CD4-positive, alpha-beta T cell treated with Interleukin-17A for 1 hour (primary cell): ENCODE measurements around the gene HOXB3.
A peak's percentile ranks its signal among the peaks of the same experiment; 100 is the strongest.

Experiments
- DNase-seq: peaks from one replicate; pipeline ENCODE4 v3.0.0-alpha.2; 2020

The HOXB3 gene

DNA sequence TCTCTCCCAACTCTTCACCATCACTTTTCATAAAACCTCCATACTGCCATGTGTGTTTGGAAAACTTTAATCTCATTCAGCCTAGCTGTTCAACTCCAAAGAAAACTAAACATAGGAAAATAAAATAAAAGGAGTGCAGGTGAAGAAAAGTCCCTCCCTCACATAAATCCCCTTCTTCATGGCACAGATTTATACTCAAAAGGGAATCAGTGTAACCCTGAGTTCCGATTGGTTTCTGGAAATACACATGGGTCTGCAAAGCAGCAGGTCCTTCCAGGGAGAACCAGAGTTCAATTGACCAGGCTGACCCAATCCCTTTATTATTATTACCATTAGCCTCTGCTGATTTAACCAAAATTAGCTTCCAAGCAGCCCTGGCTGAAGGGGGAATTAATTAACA, 36.2 kb downstream of the HOXB3 start:
- no peak for DNase-seq

- DNase-seq: no peak
Observed at GRCh38 chr17:48553190-48553547, 36.9 kb downstream of the HOXB3 start.

- DNase-seq: no peak
Observed at GRCh38 chr17:48552466-48553189, 37.4 kb downstream of the HOXB3 start.

GRCh38 chr17:48551596-48552465, 38.2 kb downstream of the HOXB3 start:
- DNase-seq: no peak

- DNase-seq: no peak
Observed at GRCh38 chr17:48551214-48551555, 38.9 kb downstream of the HOXB3 start.

DNA sequence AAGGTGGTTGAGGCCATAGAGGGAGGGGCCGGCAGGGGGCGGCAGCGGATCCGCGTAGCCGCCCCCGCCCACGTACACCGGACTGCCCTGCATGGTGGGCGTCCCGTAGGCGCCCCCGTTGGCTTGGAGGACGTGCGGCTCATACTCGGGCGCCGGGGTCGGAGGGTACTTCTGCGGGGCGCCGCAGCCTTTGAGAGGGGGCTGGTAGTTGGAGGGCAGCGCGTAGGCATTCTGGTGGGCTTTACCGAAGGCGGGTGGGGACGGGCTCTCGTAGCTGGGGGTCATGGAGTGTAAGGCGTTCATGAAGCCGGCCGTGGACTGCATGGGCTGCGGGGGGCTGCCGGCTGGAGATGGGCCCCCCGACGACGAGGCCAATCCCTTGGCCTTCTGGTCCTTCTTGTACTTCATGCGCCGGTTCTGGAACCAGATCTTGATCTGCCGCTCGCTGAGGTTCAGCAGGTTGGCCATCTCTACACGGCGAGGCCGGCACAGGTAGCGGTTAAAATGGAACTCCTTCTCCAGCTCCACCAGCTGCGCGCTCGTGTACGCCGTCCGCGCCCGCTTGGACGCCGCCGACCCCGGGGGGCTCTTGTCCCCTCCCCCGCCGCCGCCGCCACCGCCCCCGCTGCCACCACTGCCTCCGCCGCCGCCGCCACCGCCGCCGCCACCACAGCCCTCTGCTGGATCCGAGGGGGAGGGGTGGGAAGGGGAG, 39.4 kb downstream of the HOXB3 start:
- DNase-seq: no peak

GRCh38 chr17:48549914-48550501, 40.0 kb downstream of the HOXB3 start:
- no peak for DNase-seq

GRCh38 chr17:48549281-48549630, 40.8 kb downstream of the HOXB3 start:
- DNase-seq: no peak

- no peak for DNase-seq
Observed at GRCh38 chr17:48548523-48549280, 41.3 kb downstream of the HOXB3 start.

- DNase-seq: peak; percentile 62
Observed at GRCh38 chr17:48547808-48548522, 42.1 kb downstream of the HOXB3 start.

DNA sequence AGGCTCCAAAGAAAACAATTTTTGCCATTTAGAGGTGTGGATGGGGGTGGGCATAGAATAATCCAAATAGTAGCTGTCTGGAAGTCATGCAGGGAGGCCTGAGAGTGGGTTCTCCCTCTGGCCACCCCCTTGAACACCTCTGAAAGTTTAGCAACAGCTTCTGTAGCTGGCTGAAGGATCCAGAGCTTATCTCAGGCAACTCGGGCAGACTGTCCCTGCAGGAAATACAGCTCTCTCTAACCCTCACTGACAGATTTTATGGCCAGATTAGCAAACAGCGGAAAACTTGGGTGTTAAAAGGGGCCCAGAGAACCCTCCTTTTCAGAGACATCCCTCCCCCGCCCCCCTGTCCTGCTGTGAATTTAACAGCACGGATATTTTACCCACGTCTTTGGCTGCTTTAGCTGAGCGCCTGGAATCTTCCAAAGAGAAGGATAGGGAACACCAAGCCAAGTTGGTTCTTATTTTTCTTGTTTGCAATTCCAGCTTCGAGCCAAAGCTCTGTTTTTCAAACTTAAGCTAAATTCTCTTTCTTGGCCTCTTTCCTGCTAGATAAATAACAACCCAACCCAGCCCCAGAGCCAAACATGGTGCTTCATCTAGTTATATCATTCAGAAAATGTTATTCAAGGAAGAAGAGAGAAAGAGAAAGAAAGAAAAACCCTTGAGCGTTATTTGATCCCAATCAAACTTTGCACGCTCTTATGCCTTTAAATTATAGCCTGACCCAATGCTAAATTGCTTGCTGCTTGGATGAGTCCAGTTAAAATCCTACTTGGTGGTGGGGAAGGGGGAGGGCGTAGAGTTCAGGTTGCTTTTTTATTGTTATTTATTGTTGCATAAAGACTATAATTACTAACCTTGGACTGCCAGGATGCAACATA, 42.9 kb downstream of the HOXB3 start:
- no peak for DNase-seq

DNA sequence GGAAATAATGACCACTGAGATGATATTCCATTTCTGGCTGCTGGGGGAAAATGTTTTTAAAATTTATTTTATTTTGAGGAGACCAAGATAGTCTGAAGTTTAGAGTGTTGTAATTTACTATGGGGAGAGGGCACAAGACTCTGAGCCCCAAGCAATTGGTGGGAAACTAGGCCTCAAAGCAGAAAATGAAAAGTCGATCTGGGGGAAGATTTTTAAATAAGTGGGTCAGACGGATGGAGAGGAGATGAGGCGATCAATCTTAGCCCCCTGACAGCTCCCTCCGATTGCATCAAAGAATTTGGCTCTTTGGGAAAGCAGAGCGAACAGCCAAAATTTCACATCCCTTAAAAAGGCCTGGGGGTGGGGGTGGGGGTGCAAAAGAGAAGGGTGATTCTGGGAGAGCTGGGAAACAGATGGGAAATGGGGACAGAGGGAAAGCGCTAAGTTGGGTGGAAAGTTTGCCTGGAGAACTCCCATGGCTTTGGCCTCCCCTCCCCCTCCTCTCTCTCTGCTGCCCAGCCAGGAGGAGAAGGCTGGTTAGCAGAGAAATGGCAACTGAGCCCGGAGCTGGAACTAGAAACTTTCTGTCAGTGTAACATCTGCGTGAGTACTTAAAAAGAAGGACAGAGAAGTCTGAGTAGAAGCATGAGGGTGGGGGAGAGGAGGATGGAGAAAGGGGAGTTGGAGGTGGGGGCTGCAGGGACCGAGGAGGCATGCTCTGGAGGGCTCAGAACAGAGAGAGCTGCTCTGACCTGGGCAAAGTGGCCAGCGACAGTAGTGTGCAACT, 43.7 kb downstream of the HOXB3 start:
- DNase-seq: no peak

DNA sequence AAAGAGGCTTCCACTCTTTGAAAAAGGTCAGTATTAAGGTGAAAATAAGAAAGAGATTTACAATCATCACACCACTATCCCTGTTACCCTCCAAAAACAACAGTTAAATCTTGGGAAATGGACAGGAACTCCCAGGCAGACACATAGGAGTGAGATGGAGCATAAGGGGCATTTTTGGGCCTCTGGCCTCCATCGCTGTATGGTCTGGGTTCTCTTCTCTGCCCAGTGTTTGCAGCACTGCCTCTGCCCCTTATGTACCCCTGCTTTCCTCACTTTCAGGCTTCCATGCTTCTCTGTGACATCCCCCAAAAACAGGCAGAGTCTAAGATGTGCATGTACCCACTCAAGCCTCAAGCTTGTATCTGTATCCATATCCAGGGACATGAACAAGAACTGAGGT, 44.5 kb downstream of the HOXB3 start:
- DNase-seq: no peak

DNA sequence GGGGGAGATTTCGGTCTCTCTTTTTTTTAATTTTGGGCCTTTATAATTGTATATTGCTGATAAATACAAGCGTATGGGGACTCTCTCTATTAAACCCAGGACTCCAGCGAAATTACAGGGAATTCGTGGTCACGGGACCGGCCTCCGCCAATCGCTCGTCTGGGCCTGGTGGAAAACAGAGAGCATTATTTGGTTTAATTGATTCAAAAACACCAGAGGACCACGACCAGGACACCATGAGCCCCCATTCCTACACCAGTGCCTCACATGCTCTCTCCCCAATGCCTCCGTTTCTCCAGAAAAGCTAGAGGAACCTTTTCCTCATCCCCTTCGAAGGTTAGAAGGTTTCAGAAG, 45.0 kb downstream of the HOXB3 start, which contains the start of gene HOXB2:
TSS of gene HOXB2 (minus strand) at position 88 of the 354 bp plus-strand sequence. CDS start 198 bp downstream, outside the sequence.
- no peak for DNase-seq

DNA sequence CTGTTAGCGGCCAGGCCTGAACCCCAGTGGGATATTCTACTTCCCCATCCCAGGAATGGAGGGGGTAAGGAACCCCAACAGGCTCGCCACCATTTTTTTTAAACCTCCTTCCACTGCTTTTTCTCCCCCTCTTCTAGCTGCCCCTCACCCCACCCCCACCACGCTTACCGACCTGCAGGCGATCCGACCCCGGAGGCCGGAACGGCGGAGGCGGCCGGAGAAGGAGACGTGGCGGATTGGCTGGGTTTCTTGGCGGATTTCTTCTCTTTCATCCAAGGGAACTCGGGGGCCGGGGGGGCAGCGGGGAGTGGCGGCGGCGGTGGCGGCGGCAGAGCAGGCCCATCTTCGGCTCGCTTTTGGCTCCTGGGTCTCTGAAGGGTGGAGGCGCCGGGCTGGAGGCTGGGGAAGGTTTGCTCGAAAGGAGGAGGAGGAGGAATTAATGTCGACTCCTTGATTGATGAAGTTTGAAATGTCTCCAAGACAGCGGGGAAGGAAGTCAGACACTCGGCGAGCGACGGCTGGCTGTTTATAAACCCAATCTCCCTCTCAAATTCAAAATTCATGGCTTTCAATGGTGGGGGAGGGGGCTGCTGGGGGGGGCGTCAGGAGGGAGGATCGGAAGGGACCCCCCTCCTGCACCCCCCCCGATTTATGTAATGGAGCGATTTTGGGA, 45.6 kb downstream of the HOXB3 start:
- DNase-seq: peak; percentile 56

- no peak for DNase-seq
Observed at GRCh38 chr17:48543854-48544348, 46.1 kb downstream of the HOXB3 start.

GRCh38 chr17:48543107-48543853, 46.8 kb downstream of the HOXB3 start:
- DNase-seq: peak; percentile 72

- DNase-seq: no peak
Observed at GRCh38 chr17:48542698-48543106, 47.3 kb downstream of the HOXB3 start.
